Inflammatory macrophage treated with lipopolysaccharide for 1 hour (primary cell): ENCODE results near the gene GPR161.
A peak's percentile ranks its signal among the peaks of the same experiment; 100 is the strongest.

Experiments used
- DNase-seq, 2 donors: peaks; one replicate each; pipeline ENCODE4 v3.0.0-alpha.2; 2020 to 2022

GPR161 gene

DNA sequence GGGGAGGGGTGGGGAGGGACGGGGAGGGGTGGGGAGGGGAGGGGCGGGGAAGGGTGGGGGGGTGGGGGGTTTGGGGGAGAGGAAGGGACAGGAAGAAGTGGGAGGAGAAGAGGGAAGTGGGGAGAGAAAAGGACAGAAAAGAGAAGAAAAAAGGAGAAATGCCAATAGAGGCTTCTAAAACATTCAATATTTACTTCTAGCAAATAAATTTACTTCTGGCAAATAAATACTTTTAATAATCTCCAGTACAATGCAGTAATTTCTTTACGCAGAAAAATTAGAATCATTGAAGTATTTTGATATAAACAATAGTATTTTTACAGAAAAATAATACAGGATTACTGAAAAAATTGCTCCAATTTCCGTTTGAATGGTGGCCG is 9.4 kb upstream of the GPR161 start:
- peak in 1 of 2 donors; percentile 18 for DNase-seq

DNA sequence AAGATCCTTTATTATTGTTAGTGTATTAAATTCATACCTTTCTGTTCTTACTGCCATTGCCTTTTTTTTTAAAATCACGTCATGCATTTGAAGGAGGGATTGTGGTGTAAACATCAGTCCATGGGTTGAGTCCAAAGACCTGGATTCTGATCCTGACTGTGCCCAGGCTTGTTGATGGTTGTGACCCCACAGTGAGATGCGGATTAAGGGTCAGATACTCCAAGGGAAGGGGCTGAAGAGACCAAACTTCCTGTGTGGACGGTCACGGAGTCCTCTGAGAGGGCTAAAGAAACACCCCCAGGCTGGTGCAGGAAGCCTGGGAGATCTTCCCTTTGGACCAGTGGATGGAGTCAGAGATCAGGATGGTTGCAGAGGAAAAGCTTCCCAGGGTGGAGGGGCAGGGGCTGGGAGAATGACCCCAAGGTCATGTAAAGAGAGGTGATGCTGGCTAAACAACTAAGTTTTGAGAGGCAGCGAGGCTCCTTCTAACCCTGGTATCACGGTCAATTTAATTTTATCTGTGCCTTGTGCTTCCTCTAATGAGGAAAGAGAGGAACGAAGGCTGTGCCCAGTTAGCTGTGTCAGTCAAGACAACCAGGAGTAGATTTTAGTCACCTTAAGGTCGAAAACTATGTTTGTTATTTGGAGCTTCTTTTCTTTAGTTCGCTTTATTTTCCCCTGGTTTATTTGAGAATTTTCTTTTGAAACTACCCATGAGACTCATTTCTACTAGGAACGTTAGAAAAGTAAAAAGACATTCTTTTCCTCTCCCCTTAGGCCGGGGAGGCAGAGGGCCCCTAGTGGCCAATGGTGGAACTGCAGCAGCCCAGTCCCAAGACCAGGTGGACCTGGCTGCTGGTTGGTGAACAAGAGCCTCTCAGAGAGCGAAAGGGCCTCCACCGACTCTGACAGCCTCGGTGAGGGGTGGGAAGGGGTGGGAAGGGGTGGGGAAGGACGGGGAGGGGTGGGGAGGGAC is 8.7 kb upstream of the GPR161 start:
- DNase-seq: peak; percentile 76 to 97

DNA sequence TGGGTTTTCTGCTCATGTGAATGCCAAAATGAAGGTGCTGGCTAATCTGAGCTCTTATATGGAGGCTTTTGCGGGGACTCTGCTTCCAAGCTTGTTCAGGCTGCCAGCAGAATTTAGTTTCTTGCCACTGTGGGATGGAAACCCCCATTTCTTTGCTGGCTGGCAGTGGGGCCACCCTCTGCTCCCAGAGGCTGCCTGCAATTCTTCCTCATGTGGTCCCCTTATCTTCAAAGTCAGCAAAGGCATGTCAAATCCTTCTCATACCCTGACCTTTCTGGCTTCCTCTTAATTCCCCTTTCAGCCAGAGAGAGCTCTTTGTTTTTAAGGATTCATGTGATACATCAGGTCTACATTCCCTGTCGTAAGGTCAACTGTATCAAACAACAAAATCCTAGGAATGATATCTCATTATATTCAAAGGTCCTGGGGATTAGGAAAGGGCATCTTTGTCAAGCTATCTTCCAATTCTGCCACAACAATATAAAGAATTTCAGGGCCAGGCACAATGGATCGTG is 5.2 kb upstream of the GPR161 start:
- DNase-seq: no peak

- no peak for DNase-seq
Measured at GRCh38 chr1:168139070-168139469, 2.3 kb upstream of the GPR161 start.

- DNase-seq: no peak
Measured at GRCh38 chr1:168138134-168138533, 1.4 kb upstream of the GPR161 start.

GRCh38 chr1:168137515-168137821 is 738 bp upstream of the GPR161 start:
- DNase-seq: no peak

DNA sequence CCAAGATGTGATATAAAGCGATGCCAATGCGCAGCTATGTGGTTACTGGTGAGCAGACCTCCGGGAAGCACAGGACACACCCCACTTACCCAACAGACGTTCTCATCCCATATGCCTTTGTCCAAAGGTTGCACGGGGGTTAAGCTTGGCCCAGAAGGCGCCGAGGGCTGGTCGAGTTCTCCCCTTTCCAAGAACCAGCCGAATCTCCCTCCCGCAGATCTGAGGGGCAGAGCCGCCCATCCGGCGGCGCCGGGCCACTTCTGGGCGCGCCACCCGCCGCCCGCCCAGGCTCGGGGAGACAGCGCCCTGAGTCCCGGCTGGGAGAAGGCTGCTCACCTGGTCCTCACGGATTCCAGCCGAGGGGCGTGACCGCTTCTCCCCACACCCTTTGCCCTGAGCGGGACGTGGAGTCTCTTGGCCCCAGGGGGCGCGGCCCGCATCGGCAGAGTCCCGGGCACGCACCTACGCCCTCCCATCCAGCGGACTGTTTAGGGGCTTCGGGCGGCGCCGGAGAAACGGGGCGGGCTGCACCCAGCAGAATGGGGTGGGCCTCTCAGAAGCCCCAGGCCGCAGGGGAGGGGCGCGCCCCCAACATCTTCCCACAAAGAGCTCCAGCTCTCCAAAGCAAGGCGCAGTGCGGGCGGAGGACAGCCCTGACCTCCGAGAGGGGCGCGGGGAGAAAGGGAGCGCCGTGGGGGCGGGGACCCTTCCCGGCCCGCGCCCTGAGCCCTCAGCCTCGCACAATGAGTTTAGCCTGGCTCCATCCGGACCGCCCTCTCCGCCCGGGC is 615 bp downstream of the GPR161 start:
- DNase-seq: no peak

DNA sequence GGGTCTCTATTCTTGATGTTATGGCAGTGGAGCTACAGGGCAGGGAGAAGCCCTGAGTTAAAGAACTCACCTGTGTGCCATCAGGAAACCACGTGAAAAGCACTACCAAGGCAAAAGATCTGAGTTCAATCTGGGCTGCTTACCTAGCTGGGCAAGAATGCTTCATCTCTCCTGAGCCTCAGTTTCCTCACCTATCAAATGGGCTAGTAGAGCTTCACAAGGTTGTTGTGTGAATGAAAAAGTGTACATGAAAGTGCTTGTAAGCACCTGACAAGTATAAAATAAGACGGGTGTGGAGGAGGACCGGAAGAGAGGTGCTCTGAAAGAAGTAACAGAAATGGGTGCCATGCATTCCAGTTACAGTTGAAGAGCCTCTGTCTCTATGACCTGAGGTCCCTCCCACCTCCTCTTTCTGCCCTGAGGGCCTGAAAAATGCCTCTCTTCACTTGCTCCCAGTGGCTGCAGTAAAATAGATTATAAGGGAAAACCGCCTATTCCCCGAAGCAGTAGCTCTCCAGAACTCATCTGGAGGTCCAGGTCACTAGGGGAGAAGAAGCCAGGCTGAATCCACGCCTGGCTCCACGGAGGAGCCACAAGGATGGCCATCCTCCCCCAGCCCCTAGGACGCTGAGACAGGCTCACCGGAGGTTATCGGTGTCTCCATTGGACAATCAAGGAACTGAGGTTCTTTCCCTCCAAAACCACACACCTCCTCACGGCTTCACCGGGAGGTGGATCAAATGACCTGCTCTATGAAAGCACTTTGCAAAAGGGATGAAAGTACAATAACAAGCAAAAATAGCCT is 1.4 kb downstream of the GPR161 start:
- no peak for DNase-seq

- no peak for DNase-seq
Measured at GRCh38 chr1:168134642-168135041, 2.1 kb downstream of the GPR161 start.

- no peak for DNase-seq
Measured at GRCh38 chr1:168134132-168134531, 2.6 kb downstream of the GPR161 start.

DNA sequence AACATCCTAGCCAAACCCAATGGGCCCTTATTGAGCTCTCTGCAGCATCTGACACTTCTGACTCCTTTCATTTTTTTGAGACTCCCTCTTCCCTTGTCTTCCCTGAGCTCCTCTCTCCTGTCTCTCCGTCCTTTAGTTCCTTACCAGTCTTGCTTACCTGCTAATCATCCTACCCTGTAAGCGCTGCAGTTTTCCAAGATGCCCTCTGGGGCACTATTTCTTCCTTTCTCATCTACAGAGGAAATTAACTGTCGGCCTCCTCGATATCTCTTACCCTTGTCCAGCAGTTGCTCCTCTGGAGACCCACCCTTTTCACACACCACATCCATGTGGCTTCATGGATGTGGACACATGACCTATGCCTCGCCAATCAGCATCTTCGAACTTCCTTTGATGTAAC is 6.8 kb downstream of the GPR161 start:
- no peak for DNase-seq

DNA sequence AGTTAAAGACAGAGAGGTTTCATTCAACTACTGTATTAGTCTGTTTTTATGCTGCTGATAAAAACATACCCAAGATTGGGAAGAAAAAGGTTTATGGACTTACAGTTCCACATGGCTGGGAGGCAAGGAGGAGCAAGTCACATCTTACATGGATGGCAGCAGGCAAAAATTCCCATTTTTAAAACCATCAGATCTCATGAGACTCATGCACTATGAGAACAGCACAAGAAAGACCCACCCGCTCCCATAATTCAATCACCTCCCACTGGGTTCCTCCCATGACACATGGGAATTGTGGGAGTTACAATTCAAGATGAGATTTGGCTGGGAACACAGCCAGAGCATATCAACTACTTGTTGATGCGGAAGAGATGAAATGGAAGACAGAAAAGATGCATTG is 9.2 kb downstream of the GPR161 start:
- no peak for DNase-seq

- no peak for DNase-seq
Measured at GRCh38 chr1:168125051-168125450, 11.7 kb downstream of the GPR161 start.

DNA sequence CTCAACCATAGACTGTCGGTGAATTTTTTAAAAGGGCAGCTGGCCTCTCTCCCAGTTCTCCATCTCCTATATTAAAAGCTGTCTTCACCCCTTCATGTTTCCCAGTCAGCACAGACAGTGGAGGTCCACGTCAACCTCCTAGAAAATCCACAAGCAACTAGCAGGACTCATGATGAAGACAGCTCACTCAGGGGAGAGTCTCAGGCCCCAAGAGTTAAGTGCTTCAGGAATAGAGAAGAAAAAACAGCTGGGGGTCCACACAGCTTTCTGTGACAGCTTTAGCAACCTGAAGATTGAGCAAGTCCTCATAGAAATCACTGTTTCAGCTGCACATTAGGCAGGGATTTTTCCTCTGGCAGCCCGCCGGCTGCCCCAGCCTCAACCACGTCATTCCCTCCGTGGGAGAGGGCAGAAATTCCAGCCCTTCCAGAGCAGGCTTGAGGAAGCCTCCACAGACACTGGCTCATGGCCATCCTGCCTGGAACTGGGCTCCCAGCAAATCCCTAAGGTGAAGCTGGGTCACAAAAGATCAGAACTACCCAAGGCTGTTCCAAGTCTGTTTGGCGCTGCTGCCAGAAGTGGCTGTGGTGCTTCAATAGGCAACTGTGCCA is 15.2 kb downstream of the GPR161 start:
- no peak for DNase-seq

- no peak for DNase-seq
Measured at GRCh38 chr1:168119750-168120149, 17.0 kb downstream of the GPR161 start.

DNA sequence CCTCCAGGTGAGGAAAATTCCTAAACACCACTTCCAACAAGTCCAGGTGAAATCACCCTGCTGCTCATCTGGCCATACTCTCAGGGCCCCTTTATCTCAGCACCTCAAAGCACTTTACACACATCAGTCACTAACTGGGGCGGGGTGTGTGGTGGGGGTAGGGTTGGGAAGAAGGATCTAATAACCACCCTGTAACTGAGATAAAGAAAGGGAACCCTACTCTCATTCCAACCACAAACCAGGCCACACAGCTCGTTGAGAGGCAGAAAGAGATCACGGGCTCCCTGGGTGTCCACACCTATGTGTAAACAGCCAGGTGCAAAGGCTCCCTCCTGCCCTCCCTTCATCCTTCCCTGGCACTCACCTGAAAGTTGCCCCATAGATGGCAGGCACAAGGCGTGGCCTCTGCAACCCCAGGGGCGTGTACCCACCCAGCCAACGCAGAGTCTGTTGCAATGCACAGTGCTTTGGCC is 20.4 kb downstream of the GPR161 start:
- no peak for DNase-seq

GRCh38 chr1:168114845-168115244 is 21.9 kb downstream of the GPR161 start:
- no peak for DNase-seq

- peak; percentile 19 to 48 for DNase-seq
Measured at GRCh38 chr1:168112673-168113305, 23.9 kb downstream of the GPR161 start.

GRCh38 chr1:168110896-168111545 is 25.7 kb downstream of the GPR161 start:
- peak; percentile 73 to 79 for DNase-seq

- no peak for DNase-seq
Measured at GRCh38 chr1:168106274-168106673, 30.5 kb downstream of the GPR161 start.

DNA sequence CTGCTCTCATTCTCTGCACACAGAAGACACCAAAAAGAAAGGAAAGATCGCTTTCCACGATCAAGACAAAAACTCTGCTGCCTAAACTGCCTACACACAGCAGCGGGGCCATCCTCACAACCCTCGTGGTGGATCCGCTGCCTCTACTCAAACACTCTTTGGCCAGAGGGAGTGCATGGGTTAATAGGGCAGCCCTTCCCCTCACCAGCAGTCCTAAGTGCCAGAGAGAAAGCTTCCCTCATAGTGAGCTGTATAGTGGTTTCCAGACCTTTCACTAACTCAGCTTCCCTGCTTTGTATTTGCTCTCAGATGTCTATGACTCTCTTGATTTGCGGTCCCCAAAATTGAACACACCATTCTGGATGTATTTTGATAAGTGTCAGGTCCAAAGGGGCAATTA is 30.9 kb downstream of the GPR161 start:
- DNase-seq: no peak
